ENCODE results near the gene PARP9. TPM values are rescaled to one million over a fixed set of nuclear protein-coding genes. Genes with fewer than 3 reads are reported as not detected.

PARP9 gene
- total and polyA plus RNA-seq, 2 of the 13 experiments (the other 11 are each of a cell fraction or from before 2014, with no cell fraction given), result 6.5 to 10.6 TPM

DNA sequence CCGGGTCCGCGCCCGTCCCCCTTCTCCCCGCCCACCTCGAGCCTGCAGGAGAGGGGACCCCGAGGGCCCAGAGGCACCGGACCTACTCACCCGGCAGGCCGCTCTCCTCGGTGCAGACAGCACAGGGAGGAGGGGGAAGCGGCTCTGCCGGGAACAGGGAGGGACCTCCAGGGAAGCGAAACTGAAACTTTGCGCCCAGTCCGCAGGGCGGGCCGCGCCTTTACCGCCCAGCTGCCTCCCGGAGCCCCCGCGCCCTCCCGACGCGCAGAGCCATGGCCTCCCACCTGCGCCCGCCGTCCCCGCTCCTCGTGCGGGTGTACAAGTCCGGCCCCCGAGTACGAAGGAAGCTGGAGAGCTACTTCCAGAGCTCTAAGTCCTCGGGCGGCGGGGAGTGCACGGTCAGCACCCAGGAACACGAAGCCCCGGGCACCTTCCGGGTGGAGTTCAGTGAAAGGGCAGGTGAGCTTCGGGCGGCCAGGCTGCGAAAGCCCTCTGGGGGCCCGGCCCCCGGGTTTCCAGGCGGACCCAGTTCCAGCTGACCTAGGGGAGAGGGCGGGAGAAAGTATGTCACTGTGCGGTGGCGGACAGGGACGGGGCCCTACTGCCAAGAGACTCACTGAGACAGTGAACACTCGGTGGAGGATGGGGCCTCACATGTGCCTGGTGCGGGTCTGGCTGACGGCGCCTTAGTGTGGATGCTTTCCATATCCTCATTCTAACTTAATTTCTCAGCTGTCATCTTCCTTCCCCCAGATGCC, at the start of gene PARP9, which contains the start of gene DTX3L (continued):
- TF ChIP-seq NONO (IDR thresholded peaks at IDR 0.05), result no peak
- peak; percentile 70 for TF ChIP-seq NONO (CRISPR knock-in tag; conservative IDR thresholded peaks at IDR 0.05)
- TF ChIP-seq, protein P1, sequence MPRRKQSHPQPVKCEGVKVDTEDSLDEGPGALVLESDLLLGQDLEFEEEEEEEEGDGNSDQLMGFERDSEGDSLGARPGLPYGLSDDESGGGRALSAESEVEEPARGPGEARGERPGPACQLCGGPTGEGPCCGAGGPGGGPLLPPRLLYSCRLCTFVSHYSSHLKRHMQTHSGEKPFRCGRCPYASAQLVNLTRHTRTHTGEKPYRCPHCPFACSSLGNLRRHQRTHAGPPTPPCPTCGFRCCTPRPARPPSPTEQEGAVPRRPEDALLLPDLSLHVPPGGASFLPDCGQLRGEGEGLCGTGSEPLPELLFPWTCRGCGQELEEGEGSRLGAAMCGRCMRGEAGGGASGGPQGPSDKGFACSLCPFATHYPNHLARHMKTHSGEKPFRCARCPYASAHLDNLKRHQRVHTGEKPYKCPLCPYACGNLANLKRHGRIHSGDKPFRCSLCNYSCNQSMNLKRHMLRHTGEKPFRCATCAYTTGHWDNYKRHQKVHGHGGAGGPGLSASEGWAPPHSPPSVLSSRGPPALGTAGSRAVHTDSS (CRISPR knock-in tag; conservative IDR thresholded peaks at IDR 0.05), result no peak
- TF ChIP-seq, protein P2, sequence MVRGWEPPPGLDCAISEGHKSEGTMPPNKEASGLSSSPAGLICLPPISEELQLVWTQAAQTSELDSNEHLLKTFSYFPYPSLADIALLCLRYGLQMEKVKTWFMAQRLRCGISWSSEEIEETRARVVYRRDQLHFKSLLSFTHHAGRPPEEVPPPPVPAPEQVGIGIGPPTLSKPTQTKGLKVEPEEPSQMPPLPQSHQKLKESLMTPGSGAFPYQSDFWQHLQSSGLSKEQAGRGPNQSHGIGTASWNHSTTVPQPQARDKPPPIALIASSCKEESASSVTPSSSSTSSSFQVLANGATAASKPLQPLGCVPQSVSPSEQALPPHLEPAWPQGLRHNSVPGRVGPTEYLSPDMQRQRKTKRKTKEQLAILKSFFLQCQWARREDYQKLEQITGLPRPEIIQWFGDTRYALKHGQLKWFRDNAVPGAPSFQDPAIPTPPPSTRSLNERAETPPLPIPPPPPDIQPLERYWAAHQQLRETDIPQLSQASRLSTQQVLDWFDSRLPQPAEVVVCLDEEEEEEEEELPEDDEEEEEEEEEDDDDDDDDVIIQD (CRISPR knock-in tag; IDR thresholded peaks at IDR 0.05; ENCODE audit: low read depth), result no peak
- TF ChIP-seq FOXK1 (CRISPR knock-in tag; IDR thresholded peaks at IDR 0.05; ENCODE audit: borderline replicate concordance, low read depth), result no peak
- 0 out of 2 replicates have a peak, but pooled peaks have one; percentile 26 for TF ChIP-seq ZNF614 (CRISPR knock-in tag; IDR thresholded peaks at IDR 0.05; ENCODE audit: borderline replicate concordance)
- peak; percentile 56; the same call in 1 of the 2 replicates for TF ChIP-seq MXD4 (CRISPR knock-in tag; IDR thresholded peaks at IDR 0.05)
- TF ChIP-seq ARNTL (CRISPR knock-in tag; IDR thresholded peaks at IDR 0.05), result peak; percentile 50; the same call in 1 of the 2 replicates
- TF ChIP-seq ZNF883 (CRISPR knock-in tag; IDR thresholded peaks at IDR 0.05; ENCODE audit: not compliant biosample characterization), result peak; percentile 71
- 0 out of 2 replicates have a peak, but pooled peaks have one; percentile 71 for TF ChIP-seq ZNF562 (CRISPR knock-in tag; IDR thresholded peaks at IDR 0.05; ENCODE audit: borderline replicate concordance)
- TF ChIP-seq CREB1 (IDR thresholded peaks at IDR 0.05), result no peak
- no peak for TF ChIP-seq CREB1 (CRISPR knock-in tag; IDR thresholded peaks at IDR 0.05)
- TF ChIP-seq KDM2A (CRISPR knock-in tag; IDR thresholded peaks at IDR 0.05; ENCODE audit: borderline replicate concordance, low read depth), result peak; percentile 90
- TF ChIP-seq PLRG1 (conservative IDR thresholded peaks at IDR 0.05), result no peak
- TF ChIP-seq, protein P3, sequence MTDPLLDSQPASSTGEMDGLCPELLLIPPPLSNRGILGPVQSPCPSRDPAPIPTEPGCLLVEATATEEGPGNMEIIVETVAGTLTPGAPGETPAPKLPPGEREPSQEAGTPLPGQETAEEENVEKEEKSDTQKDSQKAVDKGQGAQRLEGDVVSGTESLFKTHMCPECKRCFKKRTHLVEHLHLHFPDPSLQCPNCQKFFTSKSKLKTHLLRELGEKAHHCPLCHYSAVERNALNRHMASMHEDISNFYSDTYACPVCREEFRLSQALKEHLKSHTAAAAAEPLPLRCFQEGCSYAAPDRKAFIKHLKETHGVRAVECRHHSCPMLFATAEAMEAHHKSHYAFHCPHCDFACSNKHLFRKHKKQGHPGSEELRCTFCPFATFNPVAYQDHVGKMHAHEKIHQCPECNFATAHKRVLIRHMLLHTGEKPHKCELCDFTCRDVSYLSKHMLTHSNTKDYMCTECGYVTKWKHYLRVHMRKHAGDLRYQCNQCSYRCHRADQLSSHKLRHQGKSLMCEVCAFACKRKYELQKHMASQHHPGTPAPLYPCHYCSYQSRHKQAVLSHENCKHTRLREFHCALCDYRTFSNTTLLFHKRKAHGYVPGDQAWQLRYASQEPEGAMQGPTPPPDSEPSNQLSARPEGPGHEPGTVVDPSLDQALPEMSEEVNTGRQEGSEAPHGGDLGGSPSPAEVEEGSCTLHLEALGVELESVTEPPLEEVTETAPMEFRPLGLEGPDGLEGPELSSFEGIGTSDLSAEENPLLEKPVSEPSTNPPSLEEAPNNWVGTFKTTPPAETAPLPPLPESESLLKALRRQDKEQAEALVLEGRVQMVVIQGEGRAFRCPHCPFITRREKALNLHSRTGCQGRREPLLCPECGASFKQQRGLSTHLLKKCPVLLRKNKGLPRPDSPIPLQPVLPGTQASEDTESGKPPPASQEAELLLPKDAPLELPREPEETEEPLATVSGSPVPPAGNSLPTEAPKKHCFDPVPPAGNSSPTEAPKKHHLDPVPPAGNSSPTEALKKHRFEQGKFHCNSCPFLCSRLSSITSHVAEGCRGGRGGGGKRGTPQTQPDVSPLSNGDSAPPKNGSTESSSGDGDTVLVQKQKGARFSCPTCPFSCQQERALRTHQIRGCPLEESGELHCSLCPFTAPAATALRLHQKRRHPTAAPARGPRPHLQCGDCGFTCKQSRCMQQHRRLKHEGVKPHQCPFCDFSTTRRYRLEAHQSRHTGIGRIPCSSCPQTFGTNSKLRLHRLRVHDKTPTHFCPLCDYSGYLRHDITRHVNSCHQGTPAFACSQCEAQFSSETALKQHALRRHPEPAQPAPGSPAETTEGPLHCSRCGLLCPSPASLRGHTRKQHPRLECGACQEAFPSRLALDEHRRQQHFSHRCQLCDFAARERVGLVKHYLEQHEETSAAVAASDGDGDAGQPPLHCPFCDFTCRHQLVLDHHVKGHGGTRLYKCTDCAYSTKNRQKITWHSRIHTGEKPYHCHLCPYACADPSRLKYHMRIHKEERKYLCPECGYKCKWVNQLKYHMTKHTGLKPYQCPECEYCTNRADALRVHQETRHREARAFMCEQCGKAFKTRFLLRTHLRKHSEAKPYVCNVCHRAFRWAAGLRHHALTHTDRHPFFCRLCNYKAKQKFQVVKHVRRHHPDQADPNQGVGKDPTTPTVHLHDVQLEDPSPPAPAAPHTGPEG (CRISPR knock-in tag; IDR thresholded peaks at IDR 0.05), result peak; percentile 96
- no peak for TF ChIP-seq ZFP36L2 (CRISPR knock-in tag; IDR thresholded peaks at IDR 0.05)
- no peak; the same call in 1 of the 2 replicates for TF ChIP-seq NFATC3 (CRISPR knock-in tag; IDR thresholded peaks at IDR 0.05)
- TF ChIP-seq SIN3B (IDR thresholded peaks at IDR 0.05; ENCODE audit: low read length), result no peak
- TF ChIP-seq ZBTB8A (CRISPR knock-in tag; IDR thresholded peaks at IDR 0.05; ENCODE audit: borderline replicate concordance, low read depth), result peak; percentile 92; the same call in 1 of the 2 replicates
- TF ChIP-seq, protein P4, sequence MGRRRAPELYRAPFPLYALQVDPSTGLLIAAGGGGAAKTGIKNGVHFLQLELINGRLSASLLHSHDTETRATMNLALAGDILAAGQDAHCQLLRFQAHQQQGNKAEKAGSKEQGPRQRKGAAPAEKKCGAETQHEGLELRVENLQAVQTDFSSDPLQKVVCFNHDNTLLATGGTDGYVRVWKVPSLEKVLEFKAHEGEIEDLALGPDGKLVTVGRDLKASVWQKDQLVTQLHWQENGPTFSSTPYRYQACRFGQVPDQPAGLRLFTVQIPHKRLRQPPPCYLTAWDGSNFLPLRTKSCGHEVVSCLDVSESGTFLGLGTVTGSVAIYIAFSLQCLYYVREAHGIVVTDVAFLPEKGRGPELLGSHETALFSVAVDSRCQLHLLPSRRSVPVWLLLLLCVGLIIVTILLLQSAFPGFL (CRISPR knock-in tag; IDR thresholded peaks at IDR 0.05), result no peak
